ENCODE results near the gene NOLC1. TPM values are rescaled to one million over a fixed set of nuclear protein-coding genes. Genes with fewer than 3 reads are reported as not detected.

The NOLC1 gene
- polyA plus RNA-seq, 1 donor: 68.3 TPM

DNA sequence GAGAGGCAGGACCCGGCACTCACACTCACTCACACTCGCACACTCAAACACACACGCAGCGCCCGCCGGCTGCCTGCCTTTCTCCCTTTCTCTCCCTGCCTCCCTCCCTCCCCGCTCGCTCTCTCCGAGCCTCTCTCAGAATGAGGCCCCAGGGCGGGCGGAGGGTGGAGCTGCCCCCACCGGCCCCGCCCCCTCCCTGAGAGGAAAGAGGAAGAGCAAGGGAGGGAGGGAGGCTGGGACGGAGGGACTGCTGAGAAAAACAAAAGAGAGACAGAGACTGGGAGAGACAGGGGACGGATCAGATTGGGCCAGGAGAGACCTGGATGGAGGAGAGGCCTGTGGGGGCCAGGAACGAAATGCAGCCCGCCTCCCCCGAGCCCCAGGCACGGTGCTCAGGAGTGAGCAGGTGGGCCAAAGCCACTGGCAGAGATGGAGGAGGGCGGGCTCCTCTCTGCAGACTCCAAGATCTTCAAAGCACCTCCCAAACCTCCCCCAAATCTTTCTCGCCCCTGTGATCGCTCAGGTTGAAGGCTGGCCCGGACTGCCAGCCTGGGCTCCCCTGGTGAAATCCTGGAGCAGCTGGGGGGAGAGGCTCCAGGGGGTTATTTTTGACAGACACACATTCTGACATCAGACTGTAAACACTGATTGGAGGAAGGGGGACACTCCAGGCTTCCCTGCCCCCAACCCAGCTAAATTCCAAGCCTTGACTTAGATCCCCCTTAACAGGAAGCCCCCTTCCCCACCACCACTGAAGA lies 37.1 kb upstream of the NOLC1 start:
- H3K27me3 ChIP-seq (ENCODE audit: control insufficient read depth, insufficient read depth, low read length): no peaks in the 10 kb centered on the region
- peaks cover 56% of the 10 kb centered on the region for H3K4me1 ChIP-seq (ENCODE audit: control insufficient read depth, insufficient read depth, low read length)
- H3K9me3 ChIP-seq (ENCODE audit: control insufficient read depth, low read depth, low read length): no peaks in the 10 kb centered on the region
- WGBS (ENCODE audit: insufficient coverage, low lambda C conversion rate): 6% methylated on average over 2 of the region's 23 CpGs
- peak overlapping the region; percentile 84 for H3K4me3 ChIP-seq (ENCODE audit: low read length)
- H3K36me3 ChIP-seq (ENCODE audit: control insufficient read depth, insufficient read depth, low read length): peaks cover 19% of the 10 kb centered on the region
- DNase-seq: peak; percentile 80 to 92
- H3K27ac ChIP-seq (ENCODE audit: low read length): peak overlapping the region; percentile 77

DNA sequence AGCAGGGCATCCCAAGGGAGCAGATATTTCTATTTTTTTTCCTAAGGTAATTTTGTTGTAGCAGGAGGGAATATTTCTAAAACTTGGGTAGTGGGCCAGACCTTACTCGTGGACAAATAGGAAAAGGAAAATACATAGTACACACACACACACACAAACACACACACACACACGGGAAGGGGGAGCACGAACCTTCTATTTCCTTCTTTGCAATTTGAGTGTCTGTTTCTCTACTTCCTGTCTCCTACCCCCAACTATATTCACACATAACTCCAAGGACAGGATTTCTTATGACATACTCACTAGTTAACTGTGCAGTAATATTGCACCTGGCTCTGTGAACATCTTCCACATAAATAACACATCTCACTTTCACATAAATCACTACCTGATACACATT lies 36.4 kb upstream of the NOLC1 start:
- 40% methylated on average over 1 of the region's 3 CpGs for WGBS (ENCODE audit: insufficient coverage, low lambda C conversion rate)
- DNase-seq: peak in 1 of 2 donors; percentile 11
- H3K27me3 ChIP-seq (ENCODE audit: control insufficient read depth, insufficient read depth, low read length): no peaks in the 10 kb centered on the region
- no peaks in the 10 kb centered on the region for H3K9me3 ChIP-seq (ENCODE audit: control insufficient read depth, low read depth, low read length)
- H3K4me3 ChIP-seq (ENCODE audit: low read length): no peak overlapping the region
- H3K4me1 ChIP-seq (ENCODE audit: control insufficient read depth, insufficient read depth, low read length): peaks cover 56% of the 10 kb centered on the region
- peaks cover 11% of the 10 kb centered on the region for H3K36me3 ChIP-seq (ENCODE audit: control insufficient read depth, insufficient read depth, low read length)
- H3K27ac ChIP-seq (ENCODE audit: low read length): peak overlapping the region; percentile 77

DNA sequence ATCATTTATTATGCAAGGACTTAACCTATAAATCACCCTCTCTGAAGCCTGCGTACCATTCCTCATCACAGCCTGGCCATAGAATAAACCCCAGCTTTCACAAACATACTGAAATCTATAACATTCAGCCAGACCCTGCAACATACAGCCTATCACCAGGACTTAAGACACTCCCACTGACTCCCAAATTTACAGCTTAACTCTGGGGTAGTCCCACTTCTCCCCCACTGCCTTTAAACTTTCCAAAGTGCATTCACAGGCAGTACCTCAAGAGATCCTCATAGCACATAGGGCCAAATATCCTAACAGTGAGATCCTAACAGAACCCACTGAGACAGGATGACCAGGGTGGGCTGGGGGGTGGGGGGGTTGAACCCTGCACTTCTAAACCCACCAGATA lies 35.5 kb upstream of the NOLC1 start:
- Histone ChIP-seq H3K4me3 (ENCODE audit: low read length) (peak overlapping the region; percentile 0), H3K9me3 (ENCODE audit: control insufficient read depth, low read depth, low read length) (no peaks in the 10 kb centered on the region), H3K27ac (ENCODE audit: low read length) (peak overlapping the region; percentile 90), H3K36me3 (ENCODE audit: control insufficient read depth, insufficient read depth, low read length) (peaks cover 3% of the 10 kb centered on the region), H3K4me1 (ENCODE audit: control insufficient read depth, insufficient read depth, low read length) (peaks cover 65% of the 10 kb centered on the region), H3K27me3 (ENCODE audit: control insufficient read depth, insufficient read depth, low read length) (no peaks in the 10 kb centered on the region)
- no CpG with 5 or more reads among the region's 1 CpG for WGBS (ENCODE audit: insufficient coverage, low lambda C conversion rate)
- DNase-seq: no peak

DNA sequence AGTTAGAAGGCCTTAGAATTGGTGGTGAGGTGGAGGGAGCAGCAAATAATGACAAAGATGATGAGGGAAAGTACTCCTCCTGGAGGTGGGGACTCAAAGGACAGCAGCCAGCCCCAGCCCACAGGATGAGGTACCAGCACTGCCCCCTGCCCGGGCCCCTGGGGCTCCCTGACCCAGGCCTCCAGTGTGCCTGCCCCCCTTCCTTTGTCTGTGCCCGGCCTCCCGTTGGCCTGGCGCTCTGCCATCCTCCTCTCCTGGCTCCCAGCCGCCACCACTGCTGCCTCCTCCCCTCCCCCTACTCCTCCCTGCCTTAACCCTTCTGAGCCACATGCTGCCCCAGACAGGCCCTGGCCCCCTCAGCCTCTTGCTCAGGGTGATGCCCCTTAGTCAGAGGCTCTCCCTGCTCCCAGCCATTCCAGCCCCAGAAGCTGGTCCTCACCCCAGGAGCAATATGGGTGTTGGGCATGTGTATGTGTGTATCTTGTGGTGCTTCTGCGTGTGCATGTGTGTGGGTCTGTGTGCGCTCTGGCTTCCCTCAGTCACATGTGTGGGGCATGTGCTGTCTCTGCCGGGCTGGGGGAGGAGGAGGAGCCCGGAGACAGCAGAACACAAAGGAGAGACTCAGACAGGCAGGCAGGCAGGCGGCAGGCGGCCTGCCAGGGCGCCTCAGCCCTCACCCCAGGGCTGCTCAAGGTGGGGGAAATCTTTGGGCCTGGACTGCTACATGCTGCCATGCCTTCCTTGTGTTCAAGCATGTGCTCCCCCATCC lies 34.6 kb upstream of the NOLC1 start:
- peak; percentile 73 to 86 for DNase-seq
- H3K27me3 ChIP-seq (ENCODE audit: control insufficient read depth, insufficient read depth, low read length): no peaks in the 10 kb centered on the region
- H3K36me3 ChIP-seq (ENCODE audit: control insufficient read depth, insufficient read depth, low read length): no peaks in the 10 kb centered on the region
- H3K9me3 ChIP-seq (ENCODE audit: control insufficient read depth, low read depth, low read length): no peaks in the 10 kb centered on the region
- peak overlapping the region; percentile 90 for H3K27ac ChIP-seq (ENCODE audit: low read length)
- WGBS (ENCODE audit: insufficient coverage, low lambda C conversion rate): no CpG with 5 or more reads among the region's 12 CpGs
- peaks cover 69% of the 10 kb centered on the region for H3K4me1 ChIP-seq (ENCODE audit: control insufficient read depth, insufficient read depth, low read length)
- peak overlapping the region; percentile 0 for H3K4me3 ChIP-seq (ENCODE audit: low read length)

DNA sequence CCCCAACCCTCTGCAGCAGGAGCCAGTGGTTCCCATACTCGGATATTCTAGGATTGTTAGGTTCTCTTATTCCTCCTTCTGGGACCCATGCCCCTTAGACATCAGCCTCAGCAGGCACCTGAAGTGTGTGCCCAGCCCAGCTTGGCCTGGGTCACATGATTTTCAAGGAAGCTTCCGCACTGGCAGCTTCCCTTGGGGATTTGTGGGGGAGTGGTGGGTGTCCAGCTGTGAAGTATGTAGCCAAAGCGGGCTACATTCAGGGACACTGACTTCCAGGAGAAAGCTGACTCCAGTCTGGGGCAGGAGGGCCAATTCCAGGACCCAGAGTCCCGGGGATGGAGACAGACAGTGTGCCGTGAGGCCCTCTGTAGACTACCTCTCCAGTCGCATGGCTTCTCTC lies 33.3 kb upstream of the NOLC1 start:
- Histone ChIP-seq H3K27me3 (ENCODE audit: control insufficient read depth, insufficient read depth, low read length) (no peaks in the 10 kb centered on the region), H3K9me3 (ENCODE audit: control insufficient read depth, low read depth, low read length) (no peaks in the 10 kb centered on the region), H3K27ac (ENCODE audit: low read length) (peak overlapping the region; percentile 90), H3K36me3 (ENCODE audit: control insufficient read depth, insufficient read depth, low read length) (no peaks in the 10 kb centered on the region), H3K4me1 (ENCODE audit: control insufficient read depth, insufficient read depth, low read length) (peaks cover 62% of the 10 kb centered on the region), H3K4me3 (ENCODE audit: low read length) (peak overlapping the region; percentile 97)
- DNase-seq: peak; percentile 23 to 38
- WGBS (ENCODE audit: insufficient coverage, low lambda C conversion rate): no CpG with 5 or more reads among the region's 6 CpGs

DNA sequence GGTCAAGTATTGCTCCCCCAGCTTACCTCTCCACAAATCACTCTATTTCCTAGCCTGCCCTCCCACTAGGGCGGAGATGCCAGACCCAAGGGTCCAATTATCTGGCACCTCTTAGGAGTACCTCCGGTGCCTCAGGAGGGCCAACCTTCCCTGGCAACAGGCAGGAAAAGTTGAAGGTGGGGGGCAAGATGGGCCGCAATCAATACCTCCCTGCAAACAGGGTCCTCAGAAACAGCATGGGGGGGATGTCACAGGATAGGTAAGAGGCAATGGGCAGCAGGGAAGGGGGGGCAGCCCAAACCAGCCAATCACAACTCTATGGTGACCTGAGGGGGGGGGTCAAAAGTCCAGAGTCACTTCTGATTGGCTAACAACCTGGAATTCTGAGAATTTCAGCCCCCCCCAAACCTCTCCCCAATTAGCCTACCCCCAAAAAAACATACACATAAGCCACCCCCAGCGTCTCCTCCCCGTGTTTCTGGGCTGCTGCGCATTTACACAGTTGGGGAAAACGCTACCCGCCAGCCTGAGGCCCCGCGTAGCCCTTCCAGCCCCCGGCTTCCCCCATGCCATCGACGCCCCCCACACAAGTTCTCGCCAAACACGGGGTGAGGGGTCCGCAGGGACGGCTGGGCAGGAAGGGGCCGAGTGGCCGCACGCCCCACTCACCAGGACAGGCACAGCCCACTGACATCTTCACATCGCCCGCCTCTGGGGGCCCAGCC lies 32.6 kb upstream of the NOLC1 start:
- H3K4me3 ChIP-seq (ENCODE audit: low read length): peak overlapping the region; percentile 97
- peak overlapping the region; percentile 90 for H3K27ac ChIP-seq (ENCODE audit: low read length)
- WGBS (ENCODE audit: insufficient coverage, low lambda C conversion rate): no CpG with 5 or more reads among the region's 22 CpGs
- peak; percentile 43 to 67 for DNase-seq
- no peaks in the 10 kb centered on the region for H3K36me3 ChIP-seq (ENCODE audit: control insufficient read depth, insufficient read depth, low read length)
- H3K9me3 ChIP-seq (ENCODE audit: control insufficient read depth, low read depth, low read length): no peaks in the 10 kb centered on the region
- H3K27me3 ChIP-seq (ENCODE audit: control insufficient read depth, insufficient read depth, low read length): no peaks in the 10 kb centered on the region
- H3K4me1 ChIP-seq (ENCODE audit: control insufficient read depth, insufficient read depth, low read length): peaks cover 62% of the 10 kb centered on the region

DNA sequence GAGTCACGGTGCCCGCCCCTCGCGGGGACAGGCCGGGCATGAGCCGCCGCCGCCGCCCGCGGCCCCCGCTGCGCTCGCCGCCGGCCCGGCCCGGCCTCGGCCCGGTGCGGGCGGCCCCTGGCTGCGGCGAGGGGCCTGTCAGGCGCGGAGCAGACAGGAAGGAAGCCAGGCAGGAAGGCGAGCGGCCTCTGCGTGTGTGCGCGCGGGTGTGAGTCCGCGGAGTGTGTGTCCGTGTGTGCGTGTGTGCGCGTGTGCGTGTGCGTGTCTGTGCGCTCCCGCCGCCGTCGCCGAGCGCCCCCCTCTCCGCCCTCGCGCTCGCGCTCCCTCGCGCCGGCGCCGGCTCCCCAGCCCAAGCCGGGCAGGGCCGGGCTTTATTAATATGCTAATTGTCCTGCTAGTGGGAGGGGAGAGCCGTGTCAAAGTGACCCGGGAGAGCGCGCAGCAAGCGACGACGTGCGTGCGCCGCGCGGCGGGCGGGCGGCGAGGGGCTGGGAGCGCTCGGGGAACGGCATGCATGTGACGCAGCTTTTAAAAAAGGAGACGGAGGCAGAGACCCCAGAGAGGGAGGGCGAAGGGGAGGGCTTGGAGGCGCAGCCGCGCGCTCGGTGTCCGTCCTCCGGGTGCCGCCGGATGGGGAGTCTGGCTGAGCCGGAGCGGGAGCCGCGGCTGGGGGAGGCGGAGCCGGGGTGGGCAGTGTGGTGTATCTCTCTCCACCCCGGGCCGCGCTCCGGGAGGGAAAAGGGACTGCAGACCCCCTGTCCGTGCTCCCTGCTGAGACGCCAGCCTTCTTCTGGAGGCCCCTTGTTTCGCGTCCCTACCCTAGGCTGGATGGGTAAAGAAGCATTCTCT lies 31.8 kb upstream of the NOLC1 start, which contains the start of gene LDB1:
LDB1 (minus strand) TSS at position 227 of the 849 bp plus-strand sequence. CDS start 258 bp downstream, outside the sequence.
- Histone ChIP-seq H3K4me3 (ENCODE audit: low read length) (peak within 1 kb of the TSS; percentile 97), H3K27me3 (ENCODE audit: control insufficient read depth, insufficient read depth, low read length) (no peaks in the 10 kb centered on the region), H3K27ac (ENCODE audit: low read length) (peak within 1 kb of the TSS; percentile 90), H3K9me3 (ENCODE audit: control insufficient read depth, low read depth, low read length) (no peaks in the 10 kb centered on the region), H3K4me1 (ENCODE audit: control insufficient read depth, insufficient read depth, low read length) (peaks cover 58% of the 10 kb centered on the region), H3K36me3 (ENCODE audit: control insufficient read depth, insufficient read depth, low read length) (no peaks in the 10 kb centered on the region)
- no CpG with 5 or more reads among the region's 104 CpGs for WGBS (ENCODE audit: insufficient coverage, low lambda C conversion rate)
- DNase-seq: peak; percentile 81 to 94

DNA sequence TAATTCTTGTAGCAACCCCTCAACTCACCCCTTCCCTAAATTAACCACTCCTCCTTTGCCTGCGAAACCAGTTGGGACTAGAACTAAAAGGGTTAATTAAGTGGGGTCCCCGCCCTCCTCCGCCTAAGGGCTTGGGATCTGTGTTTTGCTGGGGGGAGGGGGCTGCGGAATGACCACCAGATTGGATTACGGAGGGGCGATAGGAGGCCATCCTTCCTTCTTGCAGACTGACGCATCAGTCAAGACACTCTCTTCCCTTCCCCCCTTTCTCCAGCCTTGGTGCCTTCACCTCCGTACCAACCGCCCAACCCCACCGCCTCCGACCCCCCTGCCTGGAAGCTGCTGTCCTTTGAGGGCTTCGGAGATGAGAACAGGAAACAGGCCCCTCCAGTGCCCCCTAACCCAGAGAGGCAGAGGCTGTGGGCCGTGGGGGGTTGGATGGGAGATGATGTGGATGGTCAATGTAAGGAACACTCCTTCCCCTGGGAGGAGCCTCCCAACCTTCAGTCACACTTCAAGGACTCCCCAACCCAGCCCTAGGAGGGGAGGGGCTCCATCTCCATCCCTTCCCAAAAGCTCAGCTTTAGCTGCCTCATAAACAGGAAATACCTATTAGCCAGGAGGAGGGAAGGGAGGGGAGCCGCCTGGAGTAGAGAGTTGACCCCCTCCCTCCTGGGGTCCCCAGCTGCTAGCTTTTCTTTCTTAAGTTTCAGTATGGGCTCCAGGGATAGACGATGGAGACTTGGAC lies 31.0 kb upstream of the NOLC1 start:
- no CpG with 5 or more reads among the region's 15 CpGs for WGBS (ENCODE audit: insufficient coverage, low lambda C conversion rate)
- peaks cover 53% of the 10 kb centered on the region for H3K4me1 ChIP-seq (ENCODE audit: control insufficient read depth, insufficient read depth, low read length)

DNA sequence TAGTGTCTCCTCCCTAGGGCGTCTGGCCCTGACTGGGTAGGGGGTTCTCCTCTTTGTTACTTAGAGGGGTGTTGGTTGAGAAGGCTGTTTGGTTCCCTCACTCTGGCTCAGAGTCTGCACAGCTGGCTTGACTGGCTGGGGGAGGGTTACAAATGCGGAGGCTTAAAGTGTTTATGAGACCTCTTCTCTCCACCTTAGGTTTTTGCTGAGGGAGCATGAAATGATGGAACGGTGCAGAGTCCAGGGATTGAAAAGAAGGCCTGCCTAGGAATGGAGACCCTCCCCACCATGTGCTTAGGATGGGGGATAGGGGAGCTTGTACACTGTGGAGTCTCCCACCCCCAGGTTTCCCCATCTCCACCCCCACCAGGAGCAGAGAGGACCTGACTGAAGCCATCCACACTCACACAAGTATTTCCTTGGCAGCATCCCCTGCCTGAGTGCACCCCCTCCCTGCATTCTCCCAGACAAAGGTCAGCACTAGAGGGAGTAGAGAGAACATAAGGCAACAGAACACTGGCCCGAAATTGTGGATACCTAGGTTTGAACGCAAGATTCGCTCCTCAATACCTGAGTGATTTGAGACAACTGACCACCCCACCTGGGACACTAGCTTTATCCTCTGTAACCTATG lies 30.3 kb upstream of the NOLC1 start:
- Histone ChIP-seq H3K27ac (ENCODE audit: low read length) (peak overlapping the region; percentile 90), H3K4me3 (ENCODE audit: low read length) (peak overlapping the region; percentile 97), H3K9me3 (ENCODE audit: control insufficient read depth, low read depth, low read length) (no peaks in the 10 kb centered on the region), H3K4me1 (ENCODE audit: control insufficient read depth, insufficient read depth, low read length) (peaks cover 46% of the 10 kb centered on the region), H3K36me3 (ENCODE audit: control insufficient read depth, insufficient read depth, low read length) (no peaks in the 10 kb centered on the region), H3K27me3 (ENCODE audit: control insufficient read depth, insufficient read depth, low read length) (no peaks in the 10 kb centered on the region)
- peak; percentile 45 to 54 for DNase-seq
- WGBS (ENCODE audit: insufficient coverage, low lambda C conversion rate): no CpG with 5 or more reads among the region's 6 CpGs

More for the DNA sequence above, 31.0 kb upstream of the NOLC1 start:
- H3K36me3 ChIP-seq (ENCODE audit: control insufficient read depth, insufficient read depth, low read length): no peaks in the 10 kb centered on the region
- H3K9me3 ChIP-seq (ENCODE audit: control insufficient read depth, low read depth, low read length): no peaks in the 10 kb centered on the region
- H3K27me3 ChIP-seq (ENCODE audit: control insufficient read depth, insufficient read depth, low read length): no peaks in the 10 kb centered on the region
- peak overlapping the region; percentile 97 for H3K4me3 ChIP-seq (ENCODE audit: low read length)
- peak overlapping the region; percentile 90 for H3K27ac ChIP-seq (ENCODE audit: low read length)
- peak; percentile 71 to 75 for DNase-seq

Data from large intestine (tissue), 3 donors.